ENCODE measurements around the gene DHX34.

The DHX34 gene

GRCh38 chr19:47427241-47428176 lies 78.4 kb downstream of the DHX34 start:
- peak overlapping the region; percentile 5 for H2AFZ ChIP-seq (ENCODE audit: low read depth, low read length, severe bottlenecking)
- H3K79me2 ChIP-seq (ENCODE audit: insufficient read depth, low read length) = no peaks in the 10 kb centered on the region
- TF ChIP-seq CTCF (IDR thresholded peaks at IDR 0.05; ENCODE audit: insufficient read depth, low read length, poor library complexity, severe bottlenecking) (peak; percentile 63), EZH2phosphoT487 (conservative IDR thresholded peaks at IDR 0.05; ENCODE audit: low read length) (no peak)
- H4K20me1 ChIP-seq (ENCODE audit: low read depth, low read length) = no peaks in the 10 kb centered on the region
- H3K9me2 ChIP-seq (replicated peaks; ENCODE audit: insufficient read depth, low read length) = no peaks in the 10 kb centered on the region
- peaks cover 7% of the 10 kb centered on the region for H3F3A ChIP-seq (ENCODE audit: insufficient read depth)
- H3K36me3 ChIP-seq (ENCODE audit: low read length) = no peaks in the 10 kb centered on the region
- no peaks in the 10 kb centered on the region for H3K9me3 ChIP-seq (ENCODE audit: insufficient read depth, low read length)
- 0 out of 2 replicates have a peak, but pooled peaks cover 3% of the 10 kb centered on the region for H3K27me3 ChIP-seq (ENCODE audit: low read length)
- peak overlapping the region; percentile 59 for H3K4me2 ChIP-seq (ENCODE audit: low read depth, low read length, poor library complexity, severe bottlenecking)
- H3K9ac ChIP-seq (ENCODE audit: low read length) = no peak overlapping the region
- no peak overlapping the region for H3K4me3 ChIP-seq (ENCODE audit: insufficient read depth, low read length, poor library complexity, severe bottlenecking)
- H3K27ac ChIP-seq (ENCODE audit: low read depth, low read length) = no peak overlapping the region

GRCh38 chr19:47428177-47428894 lies 79.2 kb downstream of the DHX34 start:
- H3K36me3 ChIP-seq (ENCODE audit: low read length) = no peaks in the 10 kb centered on the region
- 0 out of 2 replicates have a peak, but pooled peaks cover 2% of the 10 kb centered on the region for H3K27me3 ChIP-seq (ENCODE audit: low read length)
- peak overlapping the region; percentile 32 for H3K4me3 ChIP-seq (ENCODE audit: insufficient read depth, low read length, poor library complexity, severe bottlenecking)
- H2AFZ ChIP-seq (ENCODE audit: low read depth, low read length, severe bottlenecking) = peak overlapping the region; percentile 5
- H3K9ac ChIP-seq (ENCODE audit: low read length) = peak overlapping the region; percentile 9; the same call in 1 of the 2 replicates
- H3K79me2 ChIP-seq (ENCODE audit: insufficient read depth, low read length) = no peaks in the 10 kb centered on the region
- peak overlapping the region; percentile 59 for H3K4me2 ChIP-seq (ENCODE audit: low read depth, low read length, poor library complexity, severe bottlenecking)
- H4K20me1 ChIP-seq (ENCODE audit: low read depth, low read length) = no peaks in the 10 kb centered on the region
- H3K9me2 ChIP-seq (replicated peaks; ENCODE audit: insufficient read depth, low read length) = no peaks in the 10 kb centered on the region
- TF ChIP-seq EZH2phosphoT487 (conservative IDR thresholded peaks at IDR 0.05; ENCODE audit: low read length) = no peak
- no peak for TF ChIP-seq CTCF (IDR thresholded peaks at IDR 0.05; ENCODE audit: insufficient read depth, low read length, poor library complexity, severe bottlenecking)
- no peak overlapping the region for H3K27ac ChIP-seq (ENCODE audit: low read depth, low read length)
- H3F3A ChIP-seq (ENCODE audit: insufficient read depth) = peaks cover 7% of the 10 kb centered on the region
- H3K9me3 ChIP-seq (ENCODE audit: insufficient read depth, low read length) = no peaks in the 10 kb centered on the region

- Histone ChIP-seq H3K79me2 (ENCODE audit: insufficient read depth, low read length) (no peaks in the 10 kb centered on the region), H3K36me3 (ENCODE audit: low read length) (no peaks in the 10 kb centered on the region), H3K27ac (ENCODE audit: low read depth, low read length) (no peak overlapping the region), H4K20me1 (ENCODE audit: low read depth, low read length) (no peaks in the 10 kb centered on the region), H3K27me3 (ENCODE audit: low read length) (no peaks in the 10 kb centered on the region), H3K9me3 (ENCODE audit: insufficient read depth, low read length) (no peaks in the 10 kb centered on the region), H3F3A (ENCODE audit: insufficient read depth) (peaks cover 7% of the 10 kb centered on the region), H3K4me3 (ENCODE audit: insufficient read depth, low read length, poor library complexity, severe bottlenecking) (no peak overlapping the region), H3K9me2 (replicated peaks; ENCODE audit: insufficient read depth, low read length) (no peaks in the 10 kb centered on the region), H3K4me2 (ENCODE audit: low read depth, low read length, poor library complexity, severe bottlenecking) (peak overlapping the region; percentile 59), H3K9ac (ENCODE audit: low read length) (no peak overlapping the region), H2AFZ (ENCODE audit: low read depth, low read length, severe bottlenecking) (no peak overlapping the region)
- TF ChIP-seq CTCF (IDR thresholded peaks at IDR 0.05; ENCODE audit: insufficient read depth, low read length, poor library complexity, severe bottlenecking) (no peak), EZH2phosphoT487 (conservative IDR thresholded peaks at IDR 0.05; ENCODE audit: low read length) (no peak)
Observed at GRCh38 chr19:47429140-47429793, 80.2 kb downstream of the DHX34 start.

Data from SU-DHL-6 (cell line).